ENCODE results near the gene ANTXR1. TPM values are rescaled to one million over a fixed set of nuclear protein-coding genes. Genes with fewer than 3 reads are reported as not detected.

The ANTXR1 gene
- total RNA-seq, 1 donor from 2014 or later: 7.8 TPM

DNA sequence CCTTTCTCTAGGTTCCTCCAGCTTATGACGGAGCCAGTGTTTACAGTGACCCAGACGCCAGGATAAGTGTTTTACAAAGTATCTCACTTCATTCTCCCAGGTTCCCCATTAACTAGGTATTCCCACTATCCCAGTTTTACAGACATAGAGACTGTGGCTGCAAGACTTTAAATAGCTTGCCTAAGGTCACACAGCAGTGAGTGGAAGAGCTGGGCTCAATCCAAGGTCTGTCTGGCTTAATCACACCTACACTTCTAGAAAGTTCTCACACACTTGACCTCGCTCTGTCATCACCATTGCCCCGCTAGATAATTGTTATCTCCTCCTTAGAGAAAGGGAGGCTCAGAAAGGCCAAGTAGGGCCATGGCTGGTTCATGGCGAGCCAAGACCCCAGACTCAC lies 110.2 kb downstream of the ANTXR1 start:
- no peak for TF ChIP-seq CTCF (conservative IDR thresholded peaks at IDR 0.05; ENCODE audit: low read depth, low read length)
- H3K4me3 ChIP-seq (ENCODE audit: low read depth, low read length): no peak overlapping the region
- no peak for DNase-seq (ENCODE audit: low read depth)

DNA sequence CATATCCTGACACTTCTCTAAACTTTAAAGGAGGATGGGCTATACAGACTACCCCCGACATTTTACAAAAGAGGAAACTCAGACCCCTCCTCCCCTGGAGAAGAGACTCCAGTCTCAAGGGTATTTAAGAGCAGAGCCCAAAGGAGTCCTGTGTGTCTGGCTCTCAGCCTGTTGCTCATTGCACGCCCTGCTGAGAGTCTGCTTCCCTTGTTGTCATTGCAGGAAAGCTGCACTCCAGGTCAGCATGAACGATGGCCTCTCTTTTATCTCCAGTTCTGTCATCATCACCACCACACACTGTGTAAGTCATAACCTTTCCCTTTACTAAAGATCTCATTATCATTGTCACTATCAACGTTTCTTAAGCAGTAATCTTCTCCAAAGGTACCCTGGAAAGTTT lies 111.4 kb downstream of the ANTXR1 start:
- no peak overlapping the region for H3K4me3 ChIP-seq (ENCODE audit: low read depth, low read length)
- no peak for DNase-seq (ENCODE audit: low read depth)
- no peak for TF ChIP-seq CTCF (conservative IDR thresholded peaks at IDR 0.05; ENCODE audit: low read depth, low read length)

DNA sequence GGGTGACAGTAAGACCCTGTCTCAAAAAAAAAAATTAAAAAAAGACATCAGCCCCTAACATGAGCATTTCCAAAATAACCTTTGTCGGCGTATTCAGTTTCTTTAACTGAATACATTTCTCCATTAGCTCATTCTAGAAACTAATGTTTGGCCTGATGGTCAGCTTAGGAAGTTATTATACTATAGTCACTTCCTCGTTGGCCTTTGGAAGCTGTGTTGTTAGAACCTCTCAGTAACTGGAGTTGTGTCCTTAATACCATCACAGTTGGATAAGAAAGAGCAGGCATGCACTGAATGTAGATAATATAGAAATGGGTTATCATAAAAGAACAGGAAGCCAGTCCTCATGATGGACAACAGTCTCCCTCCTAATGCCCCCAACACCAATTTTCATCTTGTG lies 112.8 kb downstream of the ANTXR1 start:
- no peak overlapping the region for H3K4me3 ChIP-seq (ENCODE audit: low read depth, low read length)
- DNase-seq (ENCODE audit: low read depth): no peak
- no peak for TF ChIP-seq CTCF (conservative IDR thresholded peaks at IDR 0.05; ENCODE audit: low read depth, low read length)

- H3K4me3 ChIP-seq (ENCODE audit: low read depth, low read length): no peak overlapping the region
Observed at GRCh38 chr2:69126341-69126740, 113.4 kb downstream of the ANTXR1 start.

DNA sequence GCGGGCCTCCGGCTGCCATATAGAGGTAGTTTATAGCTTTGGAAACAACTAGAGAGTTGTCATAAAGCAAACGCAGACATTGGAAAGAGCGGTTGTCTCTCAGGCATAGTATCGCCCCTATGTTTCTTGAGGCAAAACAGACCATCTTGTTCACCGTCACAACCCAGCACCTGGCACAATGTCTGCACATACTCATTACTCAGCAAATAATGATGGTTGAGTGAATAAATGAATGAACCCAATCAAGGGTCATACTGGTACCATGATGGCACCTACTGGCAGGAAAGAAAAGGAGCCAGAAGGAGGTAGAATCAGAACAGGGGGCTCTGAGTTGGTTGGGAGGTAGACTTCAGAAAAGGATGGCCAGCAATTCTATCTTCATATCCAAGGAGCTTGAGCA lies 118.5 kb downstream of the ANTXR1 start:
- DNase-seq (ENCODE audit: low read depth): no peak
- TF ChIP-seq CTCF (conservative IDR thresholded peaks at IDR 0.05; ENCODE audit: low read depth, low read length): no peak

More at GRCh38 chr2:69126341-69126740, 113.4 kb downstream of the ANTXR1 start:
- no peak for TF ChIP-seq CTCF (conservative IDR thresholded peaks at IDR 0.05; ENCODE audit: low read depth, low read length)
- no peak for DNase-seq (ENCODE audit: low read depth)

DNA sequence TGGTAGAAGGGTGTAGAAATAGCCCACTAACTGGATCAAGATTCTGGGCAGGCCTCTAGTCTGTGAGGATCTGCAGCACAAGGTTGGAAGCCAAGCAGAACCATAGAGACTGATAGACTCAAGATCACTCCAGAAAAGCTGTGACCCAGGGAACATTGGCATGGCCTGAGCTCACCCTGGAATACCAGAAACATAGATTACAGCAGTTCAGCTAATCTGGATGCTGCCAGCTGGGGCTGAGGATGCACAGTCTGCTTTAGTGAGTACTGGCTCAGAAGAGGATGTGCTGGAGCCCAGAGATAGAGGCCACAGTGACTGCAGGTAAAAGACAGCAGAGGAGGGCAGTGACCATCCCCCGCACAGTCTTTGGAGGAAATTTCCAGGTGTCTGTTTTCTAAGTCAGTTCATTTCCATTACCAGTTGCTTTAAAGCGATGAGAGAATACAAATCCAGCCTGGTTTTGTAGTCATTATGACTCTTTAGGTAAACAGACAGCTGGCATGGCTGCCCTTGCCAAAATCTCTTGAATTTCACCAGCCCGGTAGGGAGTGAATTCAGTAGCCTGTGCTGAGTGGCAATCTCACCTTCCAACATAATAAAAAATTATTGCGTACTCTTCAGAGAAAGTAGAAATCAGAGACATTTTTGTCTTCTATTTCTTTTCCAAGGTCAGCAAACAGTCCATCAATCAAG lies 119.2 kb downstream of the ANTXR1 start:
- DNase-seq (ENCODE audit: low read depth): no peak
- H3K4me3 ChIP-seq (ENCODE audit: low read depth, low read length): no peak overlapping the region
- TF ChIP-seq CTCF (conservative IDR thresholded peaks at IDR 0.05; ENCODE audit: low read depth, low read length): no peak

More for the DNA sequence above, 118.5 kb downstream of the ANTXR1 start:
- no peak overlapping the region for H3K4me3 ChIP-seq (ENCODE audit: low read depth, low read length)

- DNase-seq (ENCODE audit: low read depth): no peak
- no peak overlapping the region for H3K4me3 ChIP-seq (ENCODE audit: low read depth, low read length)
- TF ChIP-seq CTCF (conservative IDR thresholded peaks at IDR 0.05; ENCODE audit: low read depth, low read length): no peak
Observed at GRCh38 chr2:69132960-69133590, 120.1 kb downstream of the ANTXR1 start.

Data from epithelial cell of proximal tubule (primary cell).